ENCODE data around the gene TUSC2. TPM values are rescaled to one million over a fixed set of nuclear protein-coding genes. Genes with fewer than 3 reads are reported as not detected.

TUSC2 gene
- polyA plus RNA-seq, 12 donors: 12.5 to 45.3 (median 15.9) TPM; not detected in 1

DNA sequence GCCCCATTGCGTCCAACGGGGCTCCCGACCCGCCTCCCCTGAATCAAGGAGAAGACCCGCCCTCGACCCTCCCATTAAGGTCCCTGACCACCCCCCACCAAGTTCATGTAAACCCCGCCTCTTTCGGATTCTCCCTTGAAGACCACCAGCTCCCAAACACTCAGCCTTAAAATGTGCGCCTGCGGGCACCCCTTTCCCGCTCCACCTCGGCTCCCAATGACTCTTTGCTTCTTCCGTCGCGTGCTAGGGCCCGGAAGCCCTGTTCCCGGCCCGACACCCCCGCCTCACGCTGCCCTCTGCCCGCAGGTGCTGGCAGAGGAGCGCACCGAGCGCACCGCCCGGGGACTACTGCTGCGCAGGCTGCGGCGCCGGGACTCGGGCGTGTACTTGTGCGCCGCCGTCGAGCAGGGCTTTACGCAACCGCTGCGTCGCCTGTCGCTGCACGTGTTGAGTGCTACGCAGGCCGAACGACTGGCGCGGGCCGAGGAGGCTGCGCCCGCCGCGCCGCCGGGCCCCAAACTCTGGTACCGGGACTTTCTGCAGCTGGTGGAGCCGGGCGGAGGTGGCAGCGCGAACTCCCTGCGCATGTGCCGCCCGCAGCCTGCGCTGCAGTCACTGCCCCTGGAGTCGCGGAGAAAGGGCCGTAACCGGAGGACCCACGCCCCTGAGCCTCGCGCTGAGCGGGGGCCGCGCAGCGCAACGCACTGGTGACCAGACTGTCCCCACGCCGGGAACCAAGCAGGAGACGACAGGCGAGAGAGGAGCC lies 51.8 kb downstream of the TUSC2 start:
- no peak for DNase-seq

DNA sequence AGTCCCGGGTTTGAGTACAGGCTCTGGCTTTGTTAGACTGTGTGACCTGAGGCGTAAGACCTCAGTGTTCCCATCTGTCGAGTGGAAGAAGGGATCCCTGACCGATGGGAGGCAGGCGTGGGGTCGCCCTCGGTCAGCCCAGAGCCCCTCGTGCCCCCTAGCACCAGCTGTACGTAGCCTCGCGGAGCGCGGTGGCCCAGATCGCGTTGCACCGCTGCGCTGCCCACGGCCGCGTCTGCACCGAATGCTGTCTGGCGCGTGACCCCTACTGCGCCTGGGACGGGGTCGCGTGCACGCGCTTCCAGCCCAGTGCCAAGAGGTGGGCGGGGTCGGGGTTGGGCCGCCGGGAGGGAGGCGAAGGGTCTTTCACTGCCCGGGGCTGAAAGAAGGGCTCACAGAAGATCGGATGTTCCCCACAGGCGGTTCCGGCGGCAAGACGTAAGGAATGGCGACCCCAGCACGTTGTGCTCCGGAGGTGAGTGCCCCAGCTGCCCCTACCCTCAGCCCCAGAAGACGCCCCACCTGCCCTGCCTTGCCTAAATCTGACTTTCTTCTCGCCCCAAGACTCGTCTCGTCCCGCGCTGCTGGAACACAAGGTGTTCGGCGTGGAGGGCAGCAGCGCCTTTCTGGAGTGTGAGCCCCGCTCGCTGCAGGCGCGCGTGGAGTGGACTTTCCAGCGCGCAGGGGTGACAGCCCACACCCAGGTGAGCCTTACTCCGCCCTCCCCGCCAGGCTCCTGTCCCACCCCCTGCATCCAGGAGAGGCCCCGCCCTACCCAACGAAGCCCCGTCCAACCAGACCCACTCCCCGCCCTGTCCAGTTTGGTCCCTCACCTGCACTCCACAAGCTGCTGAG lies 52.7 kb downstream of the TUSC2 start:
- DNase-seq: no peak

Other genes starting within 250 kb of the TUSC2 start
- 100 to 1,000 TPM in 11 of 12 donors, not detected in 1; 122 to 278 (median 156) TPM for gene RBM5, start 239.3 kb downstream of the TUSC2 start, polyA plus RNA-seq (ENCODE audit: insufficient read length in 12 of 12)
- 10 to 100 TPM in 9 of 12 donors, 1 to 10 TPM in 2, not detected in 1; 6.4 to 70.8 (median 14.0) TPM for gene SEMA3F, start 172.9 kb downstream of the TUSC2 start, polyA plus RNA-seq (ENCODE audit: insufficient read length in 12 of 12)
- gene GNAT1, start 136.6 kb downstream of the TUSC2 start, polyA plus RNA-seq (ENCODE audit: insufficient read length in 12 of 12): under 1 TPM in 3 of 12 donors, not detected in 9; 0.08 to 0.23 (median 0.21) TPM
- 1 to 10 TPM in 10 of 12 donors, not detected in 2; 1.3 to 4.3 (median 3.1) TPM for gene SLC38A3, start 123.0 kb downstream of the TUSC2 start, polyA plus RNA-seq (ENCODE audit: insufficient read length in 12 of 12)
- gene GNAI2, start 92.0 kb downstream of the TUSC2 start, polyA plus RNA-seq (ENCODE audit: insufficient read length in 12 of 12): 100 to 1,000 TPM; 153 to 270 (median 174) TPM
- 10 to 100 TPM in 11 of 12 donors, not detected in 1; 30.1 to 92.7 (median 35.2) TPM for gene SEMA3B, start 59.1 kb downstream of the TUSC2 start, polyA plus RNA-seq (ENCODE audit: insufficient read length in 12 of 12)
- 10 to 100 TPM in 10 of 12 donors, 1 to 10 TPM in 1, not detected in 1; 8.2 to 40.8 (median 26.1) TPM for gene LSMEM2, start 49.1 kb downstream of the TUSC2 start, polyA plus RNA-seq (ENCODE audit: insufficient read length in 12 of 12)
- gene IFRD2, start 35.8 kb downstream of the TUSC2 start, polyA plus RNA-seq (ENCODE audit: insufficient read length in 12 of 12): 10 to 100 TPM in 11 of 12 donors, not detected in 1; 33.8 to 53.7 (median 48.0) TPM
- gene HYAL3, start 28.8 kb downstream of the TUSC2 start, polyA plus RNA-seq (ENCODE audit: insufficient read length in 12 of 12): 1 to 10 TPM in 10 of 12 donors, not detected in 2; 1.2 to 4.4 (median 2.1) TPM
- 10 to 100 TPM in 1 of 12 donors, 1 to 10 TPM in 9, not detected in 2; 4.5 to 12.5 (median 6.1) TPM for gene NAA80, start 28.8 kb downstream of the TUSC2 start, polyA plus RNA-seq (ENCODE audit: insufficient read length in 12 of 12)
- 1 to 10 TPM in 8 of 12 donors, under 1 TPM in 2, not detected in 2; 0.95 to 3.3 (median 1.8) TPM for gene HYAL1, start 24.6 kb downstream of the TUSC2 start, polyA plus RNA-seq (ENCODE audit: insufficient read length in 12 of 12)
- gene HYAL2, start 5.5 kb downstream of the TUSC2 start, polyA plus RNA-seq (ENCODE audit: insufficient read length in 12 of 12): 10 to 100 TPM in 11 of 12 donors, not detected in 1; 30.9 to 43.9 (median 36.9) TPM
- gene RASSF1, start 12.6 kb upstream of the TUSC2 start, polyA plus RNA-seq (ENCODE audit: insufficient read length in 12 of 12): 10 to 100 TPM in 11 of 12 donors, not detected in 1; 26.1 to 42.4 (median 33.0) TPM
- 1 to 10 TPM in 3 of 12 donors, under 1 TPM in 7, not detected in 2; 0.65 to 1.7 (median 0.83) TPM for gene ZMYND10, start 17.5 kb upstream of the TUSC2 start, polyA plus RNA-seq (ENCODE audit: insufficient read length in 12 of 12)
- 10 to 100 TPM in 10 of 12 donors, 1 to 10 TPM in 1, not detected in 1; 7.5 to 21.8 (median 18.0) TPM for gene NPRL2, start 22.6 kb upstream of the TUSC2 start, polyA plus RNA-seq (ENCODE audit: insufficient read length in 12 of 12)
- 1 to 10 TPM in 10 of 12 donors, not detected in 2; 4.3 to 7.8 (median 6.7) TPM for gene CYB561D2, start 22.6 kb upstream of the TUSC2 start, polyA plus RNA-seq (ENCODE audit: insufficient read length in 12 of 12)
- gene TMEM115, start 31.3 kb upstream of the TUSC2 start, polyA plus RNA-seq (ENCODE audit: insufficient read length in 12 of 12): 10 to 100 TPM in 11 of 12 donors, not detected in 1; 19.5 to 29.1 (median 22.9) TPM
- 10 to 100 TPM in 2 of 12 donors, 1 to 10 TPM in 9, not detected in 1; 5.0 to 12.5 (median 7.7) TPM for gene CACNA2D2, start 175.4 kb upstream of the TUSC2 start, polyA plus RNA-seq (ENCODE audit: insufficient read length in 12 of 12)
- 10 to 100 TPM in 11 of 12 donors, not detected in 1; 13.0 to 24.8 (median 17.3) TPM for gene C3orf18, start 239.5 kb upstream of the TUSC2 start, polyA plus RNA-seq (ENCODE audit: insufficient read length in 12 of 12)
- 10 to 100 TPM in 11 of 12 donors, not detected in 1; 14.6 to 21.7 (median 17.0) TPM for gene HEMK1, start 241.3 kb upstream of the TUSC2 start, polyA plus RNA-seq (ENCODE audit: insufficient read length in 12 of 12)